Measurements from ENCODE around the gene PCGF1.
"Not testable (repeated sequence)": the region's sequence is repeated elsewhere in the genome, so short reads cannot be mapped to it uniquely, and the experiment has no call there.

The PCGF1 gene

DNA sequence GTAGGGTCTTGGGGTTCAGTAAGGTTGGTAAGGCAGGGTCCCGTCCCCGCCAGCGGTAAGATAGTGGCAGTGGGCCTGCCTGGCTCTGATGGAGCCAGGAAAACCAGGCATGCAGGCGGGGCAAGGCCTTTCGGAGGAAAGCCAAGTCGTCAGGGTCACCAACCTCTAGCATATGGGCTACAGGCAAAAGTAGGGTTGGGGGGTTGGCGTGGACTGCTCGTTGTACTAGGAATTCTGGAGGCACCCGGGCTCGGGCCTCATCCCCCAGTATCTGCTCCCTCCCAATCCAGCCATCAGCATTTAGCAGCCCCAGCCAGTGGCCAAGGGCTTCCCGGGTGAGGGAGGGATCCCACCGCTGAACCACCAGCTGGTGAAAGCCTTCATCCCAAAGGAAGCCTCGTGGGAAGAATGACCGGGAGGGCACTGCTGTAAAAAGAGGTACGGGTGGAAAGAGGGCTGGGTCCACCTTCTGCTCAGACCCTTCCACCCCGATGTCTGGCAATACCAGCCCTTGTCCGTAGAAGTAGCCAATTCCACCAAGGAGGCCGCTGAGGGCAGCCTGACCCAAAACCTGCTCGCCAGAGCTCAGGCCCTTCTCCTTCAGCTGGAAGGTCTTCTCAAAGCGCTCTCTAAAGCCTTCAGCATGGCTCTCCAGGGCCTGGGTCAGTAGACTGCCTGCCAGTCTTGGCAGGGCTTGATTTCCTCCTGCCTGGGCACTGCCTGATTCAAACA is 45.3 kb downstream of the PCGF1 start:
- TF ChIP-seq, protein P1, sequence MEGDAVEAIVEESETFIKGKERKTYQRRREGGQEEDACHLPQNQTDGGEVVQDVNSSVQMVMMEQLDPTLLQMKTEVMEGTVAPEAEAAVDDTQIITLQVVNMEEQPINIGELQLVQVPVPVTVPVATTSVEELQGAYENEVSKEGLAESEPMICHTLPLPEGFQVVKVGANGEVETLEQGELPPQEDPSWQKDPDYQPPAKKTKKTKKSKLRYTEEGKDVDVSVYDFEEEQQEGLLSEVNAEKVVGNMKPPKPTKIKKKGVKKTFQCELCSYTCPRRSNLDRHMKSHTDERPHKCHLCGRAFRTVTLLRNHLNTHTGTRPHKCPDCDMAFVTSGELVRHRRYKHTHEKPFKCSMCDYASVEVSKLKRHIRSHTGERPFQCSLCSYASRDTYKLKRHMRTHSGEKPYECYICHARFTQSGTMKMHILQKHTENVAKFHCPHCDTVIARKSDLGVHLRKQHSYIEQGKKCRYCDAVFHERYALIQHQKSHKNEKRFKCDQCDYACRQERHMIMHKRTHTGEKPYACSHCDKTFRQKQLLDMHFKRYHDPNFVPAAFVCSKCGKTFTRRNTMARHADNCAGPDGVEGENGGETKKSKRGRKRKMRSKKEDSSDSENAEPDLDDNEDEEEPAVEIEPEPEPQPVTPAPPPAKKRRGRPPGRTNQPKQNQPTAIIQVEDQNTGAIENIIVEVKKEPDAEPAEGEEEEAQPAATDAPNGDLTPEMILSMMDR (IDR thresholded peaks at IDR 0.05; ENCODE audit: insufficient read depth, low read length, missing control alignments) = no peak
- CTCF ChIA-PET = interaction anchor here (0.5 to 1.2 kb wide), 3 partner anchors 70 to 126 kb away, joined by 3 to 4 read pairs (median 3); no protein-coding TSS in a partner anchor
- no peak overlapping the region for H3K4me3 ChIP-seq (ENCODE audit: low read depth, low read length)
- DNase-seq (ENCODE audit: low read depth, low spot score) = no peak
- POLR2A ChIA-PET = interaction anchor here (0.5 to 1.9 kb wide), 2 partner anchors 10 to 41 kb away, joined by 3 to 7 read pairs; partner anchors contain the start of gene MRPL53

DNA sequence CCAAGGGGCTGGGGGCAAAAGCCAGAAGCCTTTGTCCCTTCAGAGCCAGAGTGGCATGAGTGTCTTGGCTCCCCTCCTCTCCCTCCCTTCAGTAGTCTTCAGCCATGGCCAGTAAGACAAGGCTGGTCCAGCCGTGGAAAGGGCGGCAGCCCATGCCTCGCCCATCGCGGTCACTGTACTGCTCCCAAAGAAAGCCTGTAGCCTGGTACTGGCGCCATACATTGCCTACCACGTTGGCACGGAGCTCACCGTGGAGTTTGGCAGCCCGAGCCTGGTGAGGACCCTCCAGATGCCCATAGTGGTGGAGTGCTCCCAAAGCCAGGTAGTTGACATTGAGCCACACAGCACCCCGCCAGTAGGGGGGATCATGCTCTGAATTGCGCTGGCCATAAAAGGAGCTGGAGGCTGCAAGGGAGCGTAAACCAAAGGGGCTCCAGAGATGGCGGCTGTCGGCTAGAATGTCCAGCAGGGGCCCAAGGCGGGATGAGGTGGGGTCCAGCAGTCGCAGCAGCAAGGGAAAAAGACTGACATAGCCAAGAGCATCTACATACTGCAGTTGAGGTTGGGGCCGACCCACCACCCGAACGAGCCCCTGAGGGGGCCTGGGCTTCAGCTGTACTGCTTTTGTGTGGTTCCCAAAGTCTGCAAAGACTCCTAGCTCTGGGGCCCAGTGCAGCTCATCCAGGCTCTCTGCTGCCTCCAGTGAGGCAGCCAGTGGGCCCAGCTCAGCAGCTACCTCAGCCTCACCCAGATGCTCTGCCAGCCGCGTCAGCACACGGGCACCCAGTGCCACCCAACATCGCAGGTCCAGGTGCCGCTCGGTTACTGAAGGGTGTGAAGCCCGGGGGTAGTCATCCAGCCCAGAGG is 46.1 kb downstream of the PCGF1 start:
- TF ChIP-seq, protein P1 (IDR thresholded peaks at IDR 0.05; ENCODE audit: insufficient read depth, low read length, missing control alignments) = peak; percentile 6
- no peak for DNase-seq (ENCODE audit: low read depth, low spot score)
- CTCF ChIA-PET = interaction anchor here (0.5 to 1.2 kb wide), 3 partner anchors 70 to 127 kb away, joined by 3 to 4 read pairs (median 3); no protein-coding TSS in a partner anchor
- POLR2A ChIA-PET = interaction anchor here (0.5 to 1.9 kb wide), 3 partner anchors 10 to 72 kb away, joined by 3 to 7 read pairs (median 3); partner anchors contain the start of gene MRPL53
- no peak overlapping the region for H3K4me3 ChIP-seq (ENCODE audit: low read depth, low read length)

DNA sequence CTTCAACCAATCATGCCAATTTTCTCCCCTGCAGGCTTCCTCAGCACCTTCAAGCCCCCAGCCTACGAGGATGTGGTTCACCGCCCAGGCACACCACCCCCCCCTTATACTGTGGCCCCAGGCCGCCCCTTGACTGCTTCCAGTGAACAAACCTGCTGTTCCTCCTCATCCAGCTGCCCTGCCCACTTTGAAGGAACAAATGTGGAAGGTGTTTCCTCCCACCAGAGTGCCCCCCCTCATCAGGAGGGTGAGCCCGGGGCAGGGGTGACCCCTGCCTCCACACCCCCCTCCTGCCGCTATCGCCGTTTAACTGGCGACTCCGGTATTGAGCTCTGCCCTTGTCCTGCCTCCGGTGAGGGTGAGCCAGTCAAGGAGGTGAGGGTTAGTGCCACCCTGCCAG is 47.3 kb downstream of the PCGF1 start:
- CTCF ChIA-PET; DNase-seq (ENCODE audit: low read depth, low spot score); H3K4me3 ChIP-seq (ENCODE audit: low read depth, low read length): not testable (repeated sequence)
- POLR2A ChIA-PET = interaction anchor here (1.9 to 3.3 kb wide), 2 partner anchors 12 to 21 kb away, joined by 7 to 10 read pairs; partner anchors contain the start of gene MRPL53

DNA sequence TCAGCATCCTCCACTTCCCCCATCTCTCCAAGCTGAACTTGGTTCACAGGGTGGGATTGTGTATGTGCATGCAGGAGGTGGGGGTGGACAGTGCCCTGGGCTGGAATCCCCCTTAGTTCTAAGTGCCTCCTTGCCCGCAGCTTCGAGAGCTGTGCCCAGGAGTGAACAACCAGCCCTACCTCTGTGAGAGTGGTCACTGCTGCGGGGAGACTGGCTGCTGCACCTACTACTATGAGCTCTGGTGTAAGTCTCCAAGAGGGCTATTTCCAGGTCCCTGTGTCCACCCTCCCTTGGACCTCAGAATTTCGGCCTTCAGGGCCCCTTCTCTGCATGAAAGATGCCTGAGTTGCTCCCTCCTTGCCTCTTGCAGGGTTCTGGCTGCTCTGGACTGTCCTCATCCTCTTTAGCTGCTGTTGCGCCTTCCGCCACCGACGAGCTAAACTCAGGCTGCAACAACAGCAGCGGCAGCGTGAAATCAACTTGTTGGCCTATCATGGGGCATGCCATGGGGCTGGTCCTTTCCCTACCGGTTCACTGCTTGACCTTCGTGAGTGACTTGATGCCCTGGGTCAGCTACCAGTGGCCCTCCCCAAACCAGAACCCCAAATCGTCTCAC is 47.9 kb downstream of the PCGF1 start:
- DNase-seq (ENCODE audit: low read depth, low spot score) = not testable (repeated sequence)
- H3K4me3 ChIP-seq (ENCODE audit: low read depth, low read length) = peak overlapping the region; percentile 62
- ChIA-PET POLR2A (interaction anchor here (2.1 to 3.3 kb wide), 4 partner anchors 8 to 22 kb away, joined by 8 to 12 read pairs (median 11); partner anchors contain the start of gene MRPL53), CTCF (interaction anchor here (3.8 kb wide), 1 partner anchor 128 kb away, joined by 25 read pairs; no protein-coding TSS in a partner anchor)

DNA sequence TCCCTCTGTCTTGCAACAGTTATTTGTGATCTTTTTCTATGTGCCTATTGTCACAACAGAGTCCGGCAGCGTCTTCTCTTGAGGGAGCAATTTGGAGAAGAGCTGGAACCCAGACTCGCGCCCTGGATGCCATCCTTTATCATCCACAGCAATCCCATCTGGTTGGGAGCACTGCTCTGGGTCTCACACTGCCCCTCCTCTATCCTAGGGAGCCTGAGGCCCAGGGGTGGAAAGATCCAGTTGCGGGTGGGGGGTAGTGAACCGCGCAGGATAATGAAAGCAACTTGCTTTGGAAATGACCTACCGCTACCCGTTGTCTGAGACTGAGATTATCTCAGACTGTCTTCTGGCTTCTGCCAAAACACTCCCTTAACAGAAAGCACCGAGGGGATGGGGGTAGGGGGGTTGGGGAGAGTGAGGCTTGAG is 48.5 kb downstream of the PCGF1 start:
- CTCF ChIA-PET = interaction anchor here (0.9 to 3.8 kb wide), 4 partner anchors 24 to 129 kb away, joined by 3 to 25 read pairs (median 4); partner anchors contain the start of genes CCDC142, TTC31 and WDR54
- no peak for DNase-seq (ENCODE audit: low read depth, low spot score)
- POLR2A ChIA-PET = interaction anchor here (1.0 to 3.3 kb wide), 7 partner anchors 9 to 36 kb away, joined by 3 to 12 read pairs (median 8); partner anchors contain the start of gene MRPL53
- peak overlapping the region; percentile 62 for H3K4me3 ChIP-seq (ENCODE audit: low read depth, low read length)
- TF ChIP-seq, protein P1 (IDR thresholded peaks at IDR 0.05; ENCODE audit: insufficient read depth, low read length, missing control alignments) = no peak

DNA sequence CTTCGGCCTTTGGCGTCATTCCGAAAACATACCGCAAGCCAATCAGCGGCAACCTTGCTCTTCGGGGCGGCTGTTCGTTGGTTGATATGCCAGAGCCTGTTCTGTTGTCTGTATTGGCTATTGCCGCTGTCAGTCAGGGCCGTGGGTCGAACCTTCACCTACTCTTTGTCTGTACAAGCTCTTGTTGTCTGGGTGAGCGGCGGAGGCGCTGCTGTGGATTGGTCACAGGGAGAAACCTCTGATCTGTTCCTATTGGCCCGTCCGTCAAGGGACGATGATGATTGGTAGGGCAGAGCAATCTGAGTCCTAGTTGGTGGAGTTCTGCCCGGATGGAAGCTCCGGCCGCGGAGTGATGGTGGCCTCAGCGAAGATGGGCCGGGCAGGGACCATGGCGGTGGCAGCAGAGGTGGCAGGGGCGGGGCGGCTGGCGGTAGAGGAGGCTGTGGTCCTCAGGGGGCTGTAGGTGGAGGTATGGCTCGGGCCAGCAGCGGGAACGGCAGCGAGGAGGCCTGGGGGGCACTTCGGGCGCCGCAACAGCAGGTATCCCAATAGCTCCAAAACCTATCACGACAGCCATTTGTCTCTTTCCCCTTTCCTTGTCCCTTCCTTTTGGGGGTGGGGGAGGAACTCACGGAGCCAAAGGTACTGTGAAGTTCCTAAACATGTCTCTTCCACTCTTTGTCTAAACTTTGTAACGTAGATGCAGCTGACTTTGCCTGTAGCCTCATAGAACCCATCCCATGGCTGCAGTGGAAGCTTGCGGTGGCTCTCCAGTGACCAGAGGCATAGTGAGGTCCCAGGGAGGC is 49.2 kb downstream of the PCGF1 start, which contains the start of gene WBP1:
WBP1 (plus strand) TSS at position 307 of the 806 bp plus-strand sequence; CDS start at position 472, 165 bp downstream.
- CTCF ChIA-PET = interaction anchor here (0.6 to 3.8 kb wide), 6 partner anchors 22 to 244 kb away, joined by 3 to 25 read pairs (median 4); partner anchors contain the start of genes CCDC142, TTC31 and WDR54
- POLR2A ChIA-PET = interaction anchor here (0.6 to 3.3 kb wide), 10 partner anchors 10 to 130 kb away, joined by 3 to 12 read pairs (median 6); partner anchors contain the start of gene MRPL53
- DNase-seq (ENCODE audit: low read depth, low spot score) = peak; percentile 100

More for the DNA sequence above, 49.2 kb downstream of the PCGF1 start, which contains the start of gene WBP1:
- peak within 1 kb of the TSS; percentile 74 for H3K4me3 ChIP-seq (ENCODE audit: low read depth, low read length)
- TF ChIP-seq, protein P1 (IDR thresholded peaks at IDR 0.05; ENCODE audit: insufficient read depth, low read length, missing control alignments) = no peak
